H9 (cell line): Measurements from ENCODE around the gene FOLR2. TPM values are rescaled to one million over a fixed set of nuclear protein-coding genes. Genes with fewer than 3 reads are reported as not detected.

Experiments
- DNase-seq: peaks from one replicate; pipeline ENCODE4 v3.0.0-alpha.2; 2017
- H2AFZ ChIP-seq: one replicate; pipeline ENCODE4 v1.6.1; 2013; ENCODE audit warnings: mild to moderate bottlenecking, low read length, control low read depth, moderate library complexity
- H2AK5ac ChIP-seq: 2 replicates; pipeline ENCODE4 v1.6.1; 2013; ENCODE audit warnings: low read length, control low read depth, mixed read lengths; ENCODE audit not compliant: insufficient read length
- H2BK120ac ChIP-seq: one replicate; pipeline ENCODE4 v1.6.1; 2013; ENCODE audit warnings: low read depth, mild to moderate bottlenecking, low read length, control low read depth, inconsistent platforms; ENCODE audit not compliant: poor library complexity, severe bottlenecking
- H2BK12ac ChIP-seq: 2 replicates; pipeline ENCODE4 v1.6.1; 2013; ENCODE audit warnings: low read length, control low read depth, mixed read lengths, low read depth; ENCODE audit not compliant: insufficient read length
- H2BK15ac ChIP-seq: 2 replicates; pipeline ENCODE4 v1.6.1; 2013; ENCODE audit warnings: low read depth, low read length, control low read depth
- H2BK20ac ChIP-seq: one replicate; pipeline ENCODE4 v1.6.1; 2013; ENCODE audit warnings: low read depth, mild to moderate bottlenecking, low read length, control low read depth, inconsistent platforms; ENCODE audit not compliant: poor library complexity, severe bottlenecking
- H2BK5ac ChIP-seq: 2 replicates; pipeline ENCODE4 v1.6.1; 2013; ENCODE audit warnings: low read length, control low read depth, mixed read lengths; ENCODE audit not compliant: insufficient read length
- H3K14ac ChIP-seq: 2 replicates; pipeline ENCODE4 v1.6.1; 2013; ENCODE audit warnings: low read length, control low read depth; ENCODE audit not compliant: insufficient read depth
- H3K18ac ChIP-seq: 2 replicates; pipeline ENCODE4 v1.6.1; 2013; ENCODE audit warnings: low read depth, mild to moderate bottlenecking, mixed read lengths, low read length, control low read depth; ENCODE audit not compliant: insufficient read length
- H3K23ac ChIP-seq: 2 replicates; pipeline ENCODE4 v1.6.1; 2013; ENCODE audit warnings: low read length, control low read depth, mixed read lengths, low read depth; ENCODE audit not compliant: insufficient read length
- H3K23me2 ChIP-seq: 2 replicates; pipeline ENCODE4 v1.6.1; 2013; ENCODE audit warnings: low read depth, mild to moderate bottlenecking, mixed read lengths, low read length, control low read depth; ENCODE audit not compliant: insufficient read length, poor library complexity, severe bottlenecking
- H3K27ac ChIP-seq: 2 replicates; pipeline ENCODE4 v1.5.1; 2013; ENCODE audit warnings: low read length, control low read depth, mixed read lengths, low read depth; ENCODE audit not compliant: insufficient read length
- H3K27me3 ChIP-seq: 2 replicates; pipeline ENCODE4 v1.6.1; 2013; ENCODE audit warnings: low read length, control low read depth, inconsistent platforms; ENCODE audit not compliant: insufficient read depth
- H3K4ac ChIP-seq: 2 replicates; pipeline ENCODE4 v1.6.1; 2013; ENCODE audit warnings: low read depth, mild to moderate bottlenecking, control low read depth, inconsistent platforms, low read length, moderate library complexity
- H3K4me1 ChIP-seq: 2 replicates; pipeline ENCODE4 v1.6.1; 2013; ENCODE audit warnings: low read length, control low read depth, inconsistent platforms; ENCODE audit not compliant: insufficient read depth
- H3K4me2 ChIP-seq: 2 replicates; pipeline ENCODE4 v1.6.1; 2013; ENCODE audit warnings: low read length, control low read depth, mixed read lengths; ENCODE audit not compliant: insufficient read length, insufficient read depth
- H3K56ac ChIP-seq: 2 replicates; pipeline ENCODE4 v1.6.1; 2013; ENCODE audit warnings: low read depth, mild to moderate bottlenecking, mixed read lengths, low read length, control low read depth; ENCODE audit not compliant: insufficient read length
- H3K79me1 ChIP-seq: 2 replicates; pipeline ENCODE4 v1.6.1; 2013; ENCODE audit warnings: low read depth, mild to moderate bottlenecking, moderate library complexity, low read length, control low read depth, inconsistent platforms; ENCODE audit not compliant: insufficient read depth, poor library complexity, severe bottlenecking
- H3K79me2 ChIP-seq: 2 replicates; pipeline ENCODE4 v1.6.1; 2013; ENCODE audit warnings: low read length, control low read depth, inconsistent platforms; ENCODE audit not compliant: insufficient read depth
- H3K9ac ChIP-seq: 2 replicates; pipeline ENCODE4 v1.6.1; 2013; ENCODE audit warnings: low read length, control low read depth, mixed read lengths; ENCODE audit not compliant: insufficient read length; ENCODE audit errors: extremely low read depth
- H3K9me3 ChIP-seq: one replicate; pipeline ENCODE4 v1.6.1; 2013; ENCODE audit warnings: low read depth, low read length, inconsistent platforms; ENCODE audit not compliant: control insufficient read depth
- H3T11ph ChIP-seq: one replicate; pipeline ENCODE4 v1.6.1; 2013; ENCODE audit warnings: mild to moderate bottlenecking, low read length, control low read depth, inconsistent platforms
- H4K20me1 ChIP-seq: one replicate; pipeline ENCODE4 v1.6.1; 2013; ENCODE audit not compliant: control insufficient read depth, insufficient read length, insufficient read depth
- H4K5ac ChIP-seq: 2 replicates; pipeline ENCODE4 v1.6.1; 2013; ENCODE audit warnings: low read depth, mild to moderate bottlenecking, mixed read lengths, low read length, control low read depth; ENCODE audit not compliant: insufficient read length
- H4K8ac ChIP-seq: replicated peaks from 2 replicates; pipeline ENCODE4 v1.6.1; 2013; ENCODE audit warnings: low read length, control low read depth, mixed read lengths, low read depth; ENCODE audit not compliant: insufficient read length
- H4K91ac ChIP-seq: 2 replicates; pipeline ENCODE4 v1.6.1; 2013; ENCODE audit warnings: low read depth, mild to moderate bottlenecking, moderate library complexity, mixed read lengths, low read length, control low read depth; ENCODE audit not compliant: insufficient read length
- H3K27ac Mint-ChIP-seq, 3 experiments: 2 replicates in 2 of 3; 3 replicates in 1 of 3; pipeline ENCODE4 v1.8.0; 2020 to 2021; ENCODE audit warnings: mixed read lengths in 3 of 3, mild to moderate bottlenecking in 1 of 3, moderate library complexity in 1 of 3
- H3K27me3 Mint-ChIP-seq: 2 replicates; pipeline ENCODE4 v1.8.0; 2021; ENCODE audit warnings: low read depth, mild to moderate bottlenecking, moderate library complexity, mixed read lengths
- H3K36me3 Mint-ChIP-seq, 3 experiments: 2 replicates in 2 of 3; 3 replicates in 1 of 3; pipeline ENCODE4 v1.8.0; 2020 to 2021; ENCODE audit warnings: low read depth in 3 of 3, mixed read lengths in 3 of 3; ENCODE audit not compliant: insufficient read depth in 1 of 3
- H3K4me1 Mint-ChIP-seq, 2 experiments: 2 replicates each; pipeline ENCODE4 v1.8.0; 2020; ENCODE audit warnings: mixed read lengths in 2 of 2
- H3K4me3 Mint-ChIP-seq, 2 experiments: 2 replicates in 1 of 2; 3 replicates in 1 of 2; pipeline ENCODE4 v1.8.0; 2020 to 2021; ENCODE audit warnings: mild to moderate bottlenecking in 2 of 2, mixed read lengths in 2 of 2, moderate library complexity in 1 of 2
- H3K9me3 Mint-ChIP-seq, 2 experiments: 2 replicates in 1 of 2; 3 replicates in 1 of 2; pipeline ENCODE4 v1.8.0; 2020; ENCODE audit warnings: mild to moderate bottlenecking in 2 of 2, mixed read lengths in 2 of 2, moderate library complexity in 1 of 2
- CTCF ChIP-seq: fragments of 200-600 bp; sonication (generic); conservative IDR thresholded peaks from 3 replicates; pipeline ENCODE4 v1.8.0; 2021; ENCODE audit warnings: antibody characterized with exemption, mild to moderate bottlenecking
- WGBS: extraction: QIAGEN DNeasy Blood & Tissue Kit; methylation state at CpG from one replicate; pipeline ENCODE4 v1.1.7; 2013; ENCODE audit warnings: missing lambda C conversion rate, low lambda C conversion rate, mixed read lengths; ENCODE audit not compliant: insufficient read length; ENCODE audit errors: extremely low coverage; 5-methylcytosine and 5-hydroxymethylcytosine counted together
- total RNA-seq: library from RNA; stranded (reverse); gene quantifications from 2 replicates; pipeline ENCODE4 v1.2.1, GENCODE V29; 2021

FOLR2 gene
- total RNA-seq, 1 experiment from 2014 or later: not detected

- Histone ChIP-seq H3K9me3 (no peaks in the 10 kb centered on the region), H3K23me2 (no peaks in the 10 kb centered on the region), H2BK120ac (no peak overlapping the region), H3K56ac (no peak overlapping the region), H2BK20ac (no peak overlapping the region), H2AK5ac (no peak overlapping the region), H4K5ac (no peak overlapping the region), H3K23ac (no peak overlapping the region), H3K79me1 (no peaks in the 10 kb centered on the region), H3K18ac (no peak overlapping the region), H3T11ph (no peak overlapping the region), H3K4me1 (no peaks in the 10 kb centered on the region), H4K20me1 (no peaks in the 10 kb centered on the region), H4K8ac (no peak overlapping the region), H2BK12ac (no peak overlapping the region), H3K27ac (no peak overlapping the region), H3K14ac (no peak overlapping the region), H2AFZ (no peak overlapping the region), H2BK5ac (no peak overlapping the region), H3K4ac (no peak overlapping the region), H3K27me3 (peaks cover 3% of the 10 kb centered on the region; the same call in 1 of the 2 replicates), H4K91ac (no peak overlapping the region), H2BK15ac (no peak overlapping the region), H3K9ac (no peak overlapping the region), H3K4me2 (no peak overlapping the region), H3K79me2 (no peaks in the 10 kb centered on the region)
- no peak for TF ChIP-seq CTCF
- peaks cover 4 to 18% of the 10 kb centered on the region in 2 experiments; a peak in 4 of 5 replicates for H3K9me3 Mint-ChIP-seq
- WGBS: no CpG with 5 or more reads among the region's 5 CpGs
- no peak overlapping the region for H3K4me3 Mint-ChIP-seq
- H3K27ac Mint-ChIP-seq: no peak overlapping the region
- H3K27me3 Mint-ChIP-seq: peaks cover 38% of the 10 kb centered on the region
- peaks cover 0 to 9% (median 0%) of the 10 kb centered on the region in 3 experiments; a peak in 2 of 7 replicates for H3K36me3 Mint-ChIP-seq
- no peak for DNase-seq
- H3K4me1 Mint-ChIP-seq: no peaks in the 10 kb centered on the region
Measured at GRCh38 chr11:72254299-72254993, 37.9 kb downstream of the FOLR2 start.
